ENCODE results near the gene STARD3. TPM values are rescaled to one million over a fixed set of nuclear protein-coding genes. Genes with fewer than 3 reads are reported as not detected.
A peak's percentile ranks its signal among the peaks of the same experiment; 100 is the strongest.

Gene STARD3
- total RNA-seq, 1 experiment from 2014 or later: 2,579 TPM

DNA sequence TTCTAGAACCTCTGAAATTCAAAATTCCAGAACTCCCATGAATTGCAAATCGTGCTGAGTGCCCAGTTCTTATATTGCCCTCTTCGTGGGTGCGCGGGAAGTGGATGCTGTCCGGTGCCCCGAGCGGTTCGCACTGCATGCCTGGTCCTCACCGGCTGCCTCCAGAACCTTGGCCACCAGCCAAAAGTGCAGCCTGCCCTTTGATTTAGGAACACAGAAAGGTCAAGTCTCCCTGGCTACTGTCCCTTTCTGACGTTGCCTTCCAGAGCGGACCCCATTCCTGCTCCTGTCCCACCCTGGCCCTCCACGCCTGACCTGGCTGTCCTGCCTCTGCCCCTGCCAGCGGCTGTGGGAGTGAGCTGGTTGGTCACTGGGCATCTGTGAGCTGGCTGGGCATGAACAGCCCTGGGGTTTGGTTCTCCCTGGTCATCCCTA, 38.9 kb upstream of the STARD3 start:
- H3K36me3 Mint-ChIP-seq (ENCODE audit: insufficient read depth, unreplicated experiment): peaks cover 7% of the 10 kb centered on the region
- intact Hi-C loops (cut with micrococcal nuclease; ENCODE audit: unreplicated experiment): no loop called here
- no peaks in the 10 kb centered on the region for H3K9me3 Mint-ChIP-seq (ENCODE audit: low read depth, unreplicated experiment)
- TF ChIP-seq, protein P1, sequence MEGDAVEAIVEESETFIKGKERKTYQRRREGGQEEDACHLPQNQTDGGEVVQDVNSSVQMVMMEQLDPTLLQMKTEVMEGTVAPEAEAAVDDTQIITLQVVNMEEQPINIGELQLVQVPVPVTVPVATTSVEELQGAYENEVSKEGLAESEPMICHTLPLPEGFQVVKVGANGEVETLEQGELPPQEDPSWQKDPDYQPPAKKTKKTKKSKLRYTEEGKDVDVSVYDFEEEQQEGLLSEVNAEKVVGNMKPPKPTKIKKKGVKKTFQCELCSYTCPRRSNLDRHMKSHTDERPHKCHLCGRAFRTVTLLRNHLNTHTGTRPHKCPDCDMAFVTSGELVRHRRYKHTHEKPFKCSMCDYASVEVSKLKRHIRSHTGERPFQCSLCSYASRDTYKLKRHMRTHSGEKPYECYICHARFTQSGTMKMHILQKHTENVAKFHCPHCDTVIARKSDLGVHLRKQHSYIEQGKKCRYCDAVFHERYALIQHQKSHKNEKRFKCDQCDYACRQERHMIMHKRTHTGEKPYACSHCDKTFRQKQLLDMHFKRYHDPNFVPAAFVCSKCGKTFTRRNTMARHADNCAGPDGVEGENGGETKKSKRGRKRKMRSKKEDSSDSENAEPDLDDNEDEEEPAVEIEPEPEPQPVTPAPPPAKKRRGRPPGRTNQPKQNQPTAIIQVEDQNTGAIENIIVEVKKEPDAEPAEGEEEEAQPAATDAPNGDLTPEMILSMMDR (IDR thresholded peaks at IDR 0.05; ENCODE audit: unreplicated experiment): no peak
- CTCF ChIA-PET: interaction anchor here (0.6 to 76.7 kb wide), 4 partner anchors 15 to 92 kb away, joined by 3 to 42089 read pairs (median 4); partner anchors contain the start of genes ERBB2, GRB7, MIEN1 and PGAP3
- BruUV-seq (replicated peaks): no TSS peak
- H3K4me3 Mint-ChIP-seq (ENCODE audit: low read depth, unreplicated experiment): no peak overlapping the region
- peak; percentile 62 for DNase-seq
- peaks cover 100% of the 10 kb centered on the region for H3K27me3 Mint-ChIP-seq (ENCODE audit: unreplicated experiment)
- peaks cover 7% of the 10 kb centered on the region for H3K4me1 Mint-ChIP-seq (ENCODE audit: low read depth, unreplicated experiment)
- H3K27ac Mint-ChIP-seq (ENCODE audit: unreplicated experiment): no peak overlapping the region

DNA sequence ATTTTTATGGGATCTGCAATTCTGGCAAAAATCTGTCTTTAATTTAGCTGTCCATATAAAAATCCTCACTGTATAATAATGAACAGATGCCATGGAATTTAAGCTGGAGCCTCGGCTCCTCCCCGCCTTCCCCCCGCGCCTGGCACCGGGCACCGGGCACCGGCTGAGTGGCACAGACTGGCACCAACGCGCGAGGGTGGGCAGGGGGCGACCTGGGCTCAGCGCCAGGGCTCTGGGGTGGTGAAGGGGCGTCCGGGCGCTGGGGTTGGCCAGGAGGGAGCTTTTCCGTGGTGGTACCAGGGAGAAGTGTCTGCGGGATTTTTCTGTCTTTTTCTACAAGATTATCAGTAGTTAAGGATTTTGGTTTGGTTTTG, 38.3 kb upstream of the STARD3 start:
- CTCF ChIA-PET: interaction anchor here (0.6 to 76.7 kb wide), 4 partner anchors 15 to 134 kb away, joined by 3 to 42089 read pairs (median 4); partner anchors contain the start of genes ERBB2, GRB7, MIEN1 and PGAP3
- H3K4me3 Mint-ChIP-seq (ENCODE audit: low read depth, unreplicated experiment): no peak overlapping the region
- H3K4me1 Mint-ChIP-seq (ENCODE audit: low read depth, unreplicated experiment): peaks cover 12% of the 10 kb centered on the region
- DNase-seq: no peak
- BruUV-seq (replicated peaks): no TSS peak
- peaks cover 12% of the 10 kb centered on the region for H3K36me3 Mint-ChIP-seq (ENCODE audit: insufficient read depth, unreplicated experiment)
- intact Hi-C loops (cut with micrococcal nuclease; ENCODE audit: unreplicated experiment): no loop called here
- no peak overlapping the region for H3K27ac Mint-ChIP-seq (ENCODE audit: unreplicated experiment)
- TF ChIP-seq, protein P1 (IDR thresholded peaks at IDR 0.05; ENCODE audit: unreplicated experiment): no peak
- H3K9me3 Mint-ChIP-seq (ENCODE audit: low read depth, unreplicated experiment): no peaks in the 10 kb centered on the region
- H3K27me3 Mint-ChIP-seq (ENCODE audit: unreplicated experiment): peaks cover 100% of the 10 kb centered on the region

DNA sequence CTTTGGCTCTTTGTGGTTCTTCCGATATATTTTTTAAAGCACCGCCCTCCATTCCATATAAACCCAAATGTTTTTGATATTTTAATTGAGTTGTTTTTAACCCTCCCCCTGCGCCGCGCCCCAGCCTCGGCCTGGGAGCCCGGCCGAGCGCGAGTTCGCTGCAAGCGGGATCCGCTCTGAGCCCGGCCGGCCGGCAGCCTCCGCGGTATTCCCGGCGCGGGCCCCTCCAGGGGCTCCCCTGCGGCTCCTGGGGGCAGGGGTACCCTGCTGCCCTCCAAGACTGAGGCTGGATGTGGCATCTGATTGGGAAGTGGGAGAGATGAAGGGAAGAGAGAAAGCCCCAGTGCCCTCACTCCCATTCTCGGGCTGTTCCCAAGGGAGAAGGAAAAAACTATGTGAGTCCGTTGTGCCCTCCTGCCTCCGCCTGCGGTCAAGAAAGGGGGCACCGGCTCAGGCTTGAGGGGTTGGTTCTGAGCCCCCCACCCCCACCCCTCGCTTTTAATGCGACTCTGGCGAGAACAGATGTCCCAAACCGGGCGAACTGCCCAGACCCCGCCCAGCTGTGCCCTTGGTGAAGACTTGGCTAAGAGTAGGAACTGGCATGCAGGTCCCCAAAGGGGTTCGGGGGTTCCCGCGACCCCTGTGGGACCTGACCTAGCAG, 37.8 kb upstream of the STARD3 start:
- no peak overlapping the region for H3K27ac Mint-ChIP-seq (ENCODE audit: unreplicated experiment)
- peak; percentile 53 for DNase-seq
- peaks cover 15% of the 10 kb centered on the region for H3K36me3 Mint-ChIP-seq (ENCODE audit: insufficient read depth, unreplicated experiment)
- no TSS peak for BruUV-seq (replicated peaks)
- H3K9me3 Mint-ChIP-seq (ENCODE audit: low read depth, unreplicated experiment): no peaks in the 10 kb centered on the region
- H3K4me3 Mint-ChIP-seq (ENCODE audit: low read depth, unreplicated experiment): no peak overlapping the region
- peaks cover 100% of the 10 kb centered on the region for H3K27me3 Mint-ChIP-seq (ENCODE audit: unreplicated experiment)
- H3K4me1 Mint-ChIP-seq (ENCODE audit: low read depth, unreplicated experiment): peaks cover 16% of the 10 kb centered on the region
- TF ChIP-seq, protein P1 (IDR thresholded peaks at IDR 0.05; ENCODE audit: unreplicated experiment): no peak
- CTCF ChIA-PET: interaction anchor here (0.6 to 76.7 kb wide), 3 partner anchors 20 to 134 kb away, joined by 3 to 42089 read pairs (median 3); partner anchors contain the start of genes ERBB2, GRB7, MIEN1 and PGAP3
- intact Hi-C loops (cut with micrococcal nuclease; ENCODE audit: unreplicated experiment): no loop called here

DNA sequence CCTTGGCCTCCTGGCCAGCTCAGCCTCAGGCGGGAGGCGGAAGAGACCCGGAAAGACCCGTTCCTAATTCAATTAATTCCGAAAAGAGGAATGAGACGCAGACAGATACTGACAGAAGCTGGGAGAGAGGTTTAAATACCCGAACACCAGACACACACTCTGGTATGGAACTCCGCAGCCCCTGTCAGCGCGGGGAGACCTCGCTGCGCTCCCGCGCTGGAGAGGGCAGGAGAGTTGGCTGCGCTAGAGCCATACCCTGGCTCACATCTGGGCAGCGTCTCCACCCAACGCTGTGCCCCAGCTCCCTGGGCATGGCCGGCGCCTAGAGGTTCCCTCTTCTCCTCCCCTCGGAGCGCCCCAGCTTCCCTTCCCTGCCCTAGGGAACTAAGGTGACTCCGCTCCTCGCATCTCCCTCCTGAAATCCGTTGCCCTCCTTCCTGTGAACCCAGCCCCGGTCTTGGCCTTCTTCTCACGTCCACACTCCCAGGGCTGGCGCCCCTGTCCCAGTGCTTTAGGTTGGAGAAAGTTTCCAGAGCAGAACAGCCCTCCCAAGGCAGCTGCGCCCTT, 37.2 kb upstream of the STARD3 start:
- DNase-seq: no peak
- no peaks in the 10 kb centered on the region for H3K9me3 Mint-ChIP-seq (ENCODE audit: low read depth, unreplicated experiment)
- peaks cover 17% of the 10 kb centered on the region for H3K36me3 Mint-ChIP-seq (ENCODE audit: insufficient read depth, unreplicated experiment)
- H3K4me1 Mint-ChIP-seq (ENCODE audit: low read depth, unreplicated experiment): peaks cover 17% of the 10 kb centered on the region
- TF ChIP-seq, protein P1 (IDR thresholded peaks at IDR 0.05; ENCODE audit: unreplicated experiment): no peak
- CTCF ChIA-PET: interaction anchor here (0.6 to 76.7 kb wide), 6 partner anchors 17 to 721 kb away, joined by 3 to 42089 read pairs (median 4); partner anchors contain the start of genes ERBB2, GRB7, MIEN1 and PGAP3
- H3K4me3 Mint-ChIP-seq (ENCODE audit: low read depth, unreplicated experiment): no peak overlapping the region
- H3K27ac Mint-ChIP-seq (ENCODE audit: unreplicated experiment): no peak overlapping the region
- BruUV-seq (replicated peaks): no TSS peak
- intact Hi-C loops (cut with micrococcal nuclease; ENCODE audit: unreplicated experiment): no loop called here
- peaks cover 100% of the 10 kb centered on the region for H3K27me3 Mint-ChIP-seq (ENCODE audit: unreplicated experiment)

Measured in Calu3 (cell line).